HPDE6-E6E7 (cell line): Measurements from ENCODE around the gene SPAG8.

ENCODE experiments used
- DNase-seq: peaks from one replicate; pipeline ENCODE4 v3.0.0; 2011; ENCODE audit warnings: missing footprints; ENCODE audit errors: extremely low spot score

Gene SPAG8

DNA sequence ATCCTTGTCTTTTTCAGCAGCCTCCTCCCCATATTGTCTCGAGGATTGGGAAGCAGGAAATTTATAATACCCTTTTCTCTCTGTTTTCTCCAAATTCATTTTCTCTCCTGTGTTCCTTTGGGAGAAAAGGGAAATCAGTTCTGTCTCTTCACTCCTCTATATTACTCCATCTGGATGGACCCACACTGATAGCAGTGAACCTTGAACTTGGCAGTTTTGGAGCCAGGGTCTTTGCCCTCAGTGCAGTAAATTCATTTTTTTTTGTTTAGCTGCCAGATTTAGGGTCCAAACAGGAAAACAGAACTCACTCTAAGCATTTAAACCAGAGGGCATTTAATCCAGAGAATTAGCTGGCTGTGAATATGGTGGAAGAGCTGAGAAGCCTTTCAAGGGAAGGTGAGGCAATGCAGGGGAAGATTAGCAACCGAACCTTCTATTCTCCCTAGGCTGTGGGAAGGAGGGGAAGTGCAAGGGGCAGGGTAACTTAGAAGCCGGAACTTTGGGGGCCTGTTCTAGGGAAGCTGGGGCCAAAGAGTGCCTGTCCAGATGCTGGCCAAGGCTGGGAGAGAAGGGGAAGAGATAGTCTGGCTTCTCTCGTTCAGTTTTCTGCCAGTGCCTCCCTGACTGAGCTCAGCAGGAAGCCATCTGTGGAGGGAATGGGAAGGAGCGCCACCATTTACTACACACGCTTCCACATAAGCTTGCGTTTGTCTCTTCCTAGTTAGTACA, 37.0 kb downstream of the SPAG8 start:
- DNase-seq = no peak

GRCh38 chr9:35771943-35772342, 40.1 kb downstream of the SPAG8 start:
- peak; percentile 58 for DNase-seq

- no peak for DNase-seq
Measured at GRCh38 chr9:35771534-35771933, 40.5 kb downstream of the SPAG8 start.

DNA sequence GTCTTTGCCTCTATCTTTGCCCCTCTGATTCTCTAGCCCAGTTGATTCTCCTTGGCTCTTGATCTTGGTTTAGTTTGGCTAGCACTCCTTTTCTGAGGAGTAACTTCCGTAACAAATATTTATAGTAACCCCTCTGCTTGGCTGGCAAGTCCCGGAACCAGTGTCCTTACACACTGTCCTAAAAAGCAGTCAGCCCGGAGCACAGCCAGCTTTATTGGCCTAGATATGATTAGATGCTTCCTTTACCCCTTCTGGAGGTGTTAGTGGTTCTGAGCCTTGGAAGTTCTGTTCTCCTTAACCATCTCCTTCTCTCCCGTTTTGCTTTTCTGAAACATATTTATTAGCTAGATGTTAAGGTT, 41.0 kb downstream of the SPAG8 start:
- DNase-seq = no peak

- no peak for DNase-seq
Measured at GRCh38 chr9:35769763-35770162, 42.3 kb downstream of the SPAG8 start.

DNA sequence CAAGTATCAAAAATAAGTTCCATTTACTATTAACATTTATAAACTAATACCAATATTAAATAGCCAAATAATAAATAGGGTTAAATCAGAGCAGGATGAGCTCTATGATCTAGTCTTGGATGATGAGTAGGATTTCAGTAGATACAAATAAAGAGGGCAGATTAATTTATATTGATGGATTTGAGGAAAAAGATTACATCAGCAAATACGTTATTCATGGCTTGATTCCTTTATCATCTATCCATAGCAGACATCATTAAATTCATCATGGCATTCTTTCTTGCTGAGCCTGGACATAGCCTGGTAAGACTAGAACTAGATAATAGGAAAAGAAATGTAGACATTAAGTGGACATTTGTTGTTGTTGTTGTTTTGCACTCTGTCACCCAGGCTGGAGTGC, 44.6 kb downstream of the SPAG8 start:
- DNase-seq = no peak

- DNase-seq = no peak
Measured at GRCh38 chr9:35766997-35767396, 45.1 kb downstream of the SPAG8 start.

GRCh38 chr9:35763803-35764202, 48.3 kb downstream of the SPAG8 start:
- DNase-seq = no peak

- no peak for DNase-seq
Measured at GRCh38 chr9:35763181-35763580, 48.9 kb downstream of the SPAG8 start.

DNA sequence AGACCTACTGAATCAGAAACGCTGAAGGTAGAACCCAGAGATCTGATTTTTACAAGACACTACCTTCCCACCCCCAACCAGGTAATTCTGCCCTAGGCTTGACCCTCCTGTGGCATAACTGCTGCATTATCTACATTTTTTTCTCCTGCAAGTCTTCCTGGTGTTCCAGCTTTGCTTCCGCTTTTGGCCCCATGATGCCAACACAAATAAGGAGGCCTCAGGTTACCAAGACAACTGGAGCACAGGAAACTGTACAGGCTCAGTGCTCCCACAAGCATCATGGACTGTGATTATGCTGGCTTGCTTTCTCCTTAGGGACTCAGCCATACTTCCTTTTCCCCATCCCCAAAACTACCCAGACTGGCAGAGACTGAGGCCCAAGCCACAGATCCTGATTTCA, 51.4 kb downstream of the SPAG8 start:
- no peak for DNase-seq

GRCh38 chr9:35759795-35760194, 52.3 kb downstream of the SPAG8 start:
- DNase-seq = no peak
